IMR-90 (cell line): Measurements from ENCODE around the gene SLC6A11. TPM values are rescaled to one million over a fixed set of nuclear protein-coding genes. Genes with fewer than 3 reads are reported as not detected.

Source experiments
- ATAC-seq: fragments of 200-7000 bp; cut with Tn5 transposase; 2 replicates; pipeline ENCODE4 v1.9.1; 2020; ENCODE audit warnings: low read depth, mild to moderate bottlenecking, moderate library complexity
- BruUV-seq: library from RNA; stranded (reverse); fragments of 400-500 nt; replicated peaks from 2 replicates; lab custom pipeline; 2021; lab: Mats Ljungman, UMichigan
- CTCF ChIA-PET: fragments of 300-600 bp; formaldehyde crosslinking; extraction: SDS; loops from one replicate; lab custom pipeline; 2021; ENCODE audit warnings: antibody characterized with exemption; lab: Yijun Ruan, JAX
- POLR2A ChIA-PET: fragments of 300-600 bp; sonication (Branson Sonifier 250); formaldehyde crosslinking; loops from one replicate; lab custom pipeline; 2022; ENCODE audit warnings: antibody characterized with exemption; ENCODE audit not compliant: unreplicated experiment; lab: Charles Lee
- DNase-seq: peaks from one replicate; pipeline ENCODE4 v3.0.0; 2013
- H2AFZ ChIP-seq: replicated peaks from 2 replicates; pipeline ENCODE3; 2013; ENCODE audit warnings: low read length, mild to moderate bottlenecking; ENCODE audit not compliant: poor library complexity
- H2AK5ac ChIP-seq: 2 replicates; pipeline ENCODE4 v1.6.1; 2013; ENCODE audit warnings: low read depth, low read length, inconsistent platforms
- H2AK9ac ChIP-seq: replicated peaks from 2 replicates; pipeline ENCODE3; 2013; ENCODE audit warnings: mild to moderate bottlenecking, low read depth, low read length, moderate library complexity; ENCODE audit not compliant: poor library complexity
- H2BK120ac ChIP-seq: 2 replicates; pipeline ENCODE4 v1.6.1; 2013; ENCODE audit warnings: low read depth, low read length, inconsistent platforms
- H2BK15ac ChIP-seq: 3 replicates; pipeline ENCODE4 v1.6.1; 2013; ENCODE audit warnings: low read depth, low read length, inconsistent platforms
- H2BK20ac ChIP-seq: 2 replicates; pipeline ENCODE4 v1.6.1; 2013; ENCODE audit warnings: low read depth, mild to moderate bottlenecking, inconsistent platforms, low read length, moderate library complexity
- H2BK5ac ChIP-seq: 2 replicates; pipeline ENCODE4 v1.6.1; 2013; ENCODE audit warnings: mild to moderate bottlenecking, low read depth, low read length, inconsistent platforms; ENCODE audit not compliant: poor library complexity, severe bottlenecking
- H3K14ac ChIP-seq: replicated peaks from 2 replicates; pipeline ENCODE4 v1.6.1; 2013; ENCODE audit warnings: low read depth, low read length, inconsistent platforms
- H3K18ac ChIP-seq: 2 replicates; pipeline ENCODE4 v1.6.1; 2013; ENCODE audit warnings: low read depth, low read length, control low read depth
- H3K23ac ChIP-seq: 2 replicates; pipeline ENCODE4 v1.6.1; 2013; ENCODE audit warnings: low read depth, low read length, inconsistent platforms
- H3K27ac ChIP-seq: 2 replicates; pipeline ENCODE4 v1.5.1; 2013; ENCODE audit warnings: mild to moderate bottlenecking, control low read depth, low read length; ENCODE audit not compliant: insufficient read depth
- H3K27me3 ChIP-seq: 2 replicates; pipeline ENCODE4 v1.6.1; 2013; ENCODE audit warnings: low read length; ENCODE audit not compliant: control insufficient read depth, insufficient read depth
- H3K36me3 ChIP-seq: 2 replicates; pipeline ENCODE4 v1.6.1; 2013; ENCODE audit warnings: low read length, mixed read lengths; ENCODE audit not compliant: control insufficient read depth, insufficient read depth
- H3K4ac ChIP-seq: 2 replicates; pipeline ENCODE4 v1.6.1; 2013; ENCODE audit warnings: low read depth, low read length, inconsistent platforms
- H3K4me1 ChIP-seq: 2 replicates; pipeline ENCODE4 v1.6.1; 2013; ENCODE audit warnings: low read length, mixed read lengths; ENCODE audit not compliant: control insufficient read depth, insufficient read depth
- H3K4me2 ChIP-seq: 2 replicates; pipeline ENCODE4 v1.6.1; 2013; ENCODE audit warnings: low read depth, mild to moderate bottlenecking, control low read depth, low read length, moderate library complexity
- H3K4me3 ChIP-seq: 2 replicates; pipeline ENCODE4 v1.5.1; 2013; ENCODE audit warnings: low read depth, mild to moderate bottlenecking, control low read depth, low read length, moderate library complexity; ENCODE audit not compliant: insufficient read depth
- H3K56ac ChIP-seq: 2 replicates; pipeline ENCODE4 v1.6.1; 2013; ENCODE audit warnings: low read length, inconsistent platforms; ENCODE audit not compliant: insufficient read depth; ENCODE audit errors: extremely low read depth
- H3K79me1 ChIP-seq, 2 experiments: 2 replicates each; pipeline ENCODE4 v1.6.1; 2013; ENCODE audit warnings: low read length in 2 of 2, inconsistent platforms in 1 of 2, low read depth in 1 of 2
- H3K9ac ChIP-seq: 2 replicates; pipeline ENCODE4 v1.6.1; 2013; ENCODE audit warnings: low read depth, low read length, control low read depth
- H3K9me1 ChIP-seq: 2 replicates; pipeline ENCODE4 v1.6.1; 2013; ENCODE audit warnings: low read length, inconsistent platforms; ENCODE audit not compliant: insufficient read depth
- H3K9me3 ChIP-seq: 2 replicates; pipeline ENCODE4 v1.6.1; 2013; ENCODE audit warnings: low read length; ENCODE audit not compliant: control insufficient read depth, insufficient read depth
- H4K20me1 ChIP-seq: 2 replicates; pipeline ENCODE4 v1.6.1; 2013; ENCODE audit warnings: low read length, inconsistent platforms; ENCODE audit not compliant: insufficient read depth
- H4K5ac ChIP-seq: 2 replicates; pipeline ENCODE4 v1.6.1; 2013; ENCODE audit warnings: mild to moderate bottlenecking, low read depth, low read length, control low read depth
- H4K8ac ChIP-seq, 2 experiments: 2 replicates each; pipeline ENCODE4 v1.6.1; 2013; ENCODE audit warnings: low read depth in 2 of 2, low read length in 2 of 2, control low read depth in 1 of 2, inconsistent platforms in 1 of 2
- H4K91ac ChIP-seq: 2 replicates; pipeline ENCODE4 v1.6.1; 2013; ENCODE audit warnings: low read depth, low read length, inconsistent platforms; ENCODE audit not compliant: insufficient read depth
- BHLHE40 ChIP-seq: fragments of 150-350 bp; IDR thresholded peaks from 2 replicates; pipeline ENCODE4 v1.6.1; 2016; ENCODE audit warnings: mild to moderate bottlenecking, low read depth, low read length
- CEBPB ChIP-seq: IDR thresholded peaks from 2 replicates; pipeline ENCODE4 v1.6.1; 2012; ENCODE audit warnings: low read depth, low read length, improper control_type of control experiment
- CHD1 ChIP-seq: IDR thresholded peaks from 2 replicates; pipeline ENCODE4 v1.6.1; 2012; ENCODE audit warnings: low read depth, low read length, improper control_type of control experiment
- CTCF ChIP-seq: conservative IDR thresholded peaks from 2 replicates; pipeline ENCODE4 v1.5.1; 2012; ENCODE audit warnings: mild to moderate bottlenecking, low read depth, low read length, improper control_type of control experiment
- FOS ChIP-seq: fragments of 150-350 bp; IDR thresholded peaks from 2 replicates; pipeline ENCODE4 v1.6.1; 2016; ENCODE audit warnings: low read depth, low read length
- MAFK ChIP-seq: IDR thresholded peaks from 2 replicates; pipeline ENCODE4 v1.6.1; 2012; ENCODE audit warnings: low read depth, low read length, improper control_type of control experiment
- MXI1 ChIP-seq: IDR thresholded peaks from 2 replicates; pipeline ENCODE4 v1.6.1; 2012; ENCODE audit warnings: low read depth, mild to moderate bottlenecking, low read length, moderate library complexity, borderline replicate concordance
- NFE2L2 ChIP-seq: fragments of 150-350 bp; IDR thresholded peaks from 2 replicates; pipeline ENCODE4 v1.6.1; 2016; ENCODE audit warnings: low read depth, mild to moderate bottlenecking, low read length
- RAD21 ChIP-seq: IDR thresholded peaks from 2 replicates; pipeline ENCODE4 v1.6.1; 2012; ENCODE audit warnings: low read length, improper control_type of control experiment
- RCOR1 ChIP-seq: IDR thresholded peaks from 2 replicates; pipeline ENCODE4 v1.6.1; 2012; ENCODE audit warnings: mild to moderate bottlenecking, low read length, improper control_type of control experiment; ENCODE audit not compliant: insufficient replicate concordance
- SMC3 ChIP-seq: fragments of 150-350 bp; IDR thresholded peaks from 2 replicates; pipeline ENCODE4 v1.6.1; 2016; ENCODE audit warnings: low read depth, mild to moderate bottlenecking, antibody characterized with exemption, low read length, moderate library complexity
- USF2 ChIP-seq: fragments of 150-350 bp; IDR thresholded peaks from 2 replicates; pipeline ENCODE4 v1.6.1; 2017; ENCODE audit warnings: mild to moderate bottlenecking, antibody characterized with exemption, low read length, low read depth
- WGBS, 2 experiments: methylation state at CpG; one replicate each; pipeline versions ENCODE4 v1.1.5 to v1.1.7; 2013; ENCODE audit warnings: missing lambda C conversion rate in 2 of 2; ENCODE audit not compliant: insufficient read length in 1 of 2; ENCODE audit errors: extremely low coverage in 2 of 2; 5-methylcytosine and 5-hydroxymethylcytosine counted together
- dilution Hi-C: fragments of 300-500 bp; cut with HindIII; formaldehyde crosslinking; loops from one replicate; pipeline ENCODE4 v1.14.3; 2018; ENCODE audit warnings: low sequenced_read_pairs; ENCODE audit not compliant: unreplicated experiment
- in situ Hi-C: fragments of 300-500 bp; cut with MboI; formaldehyde crosslinking; loops from 3 replicates; pipeline ENCODE4 v1.14.3; 2019; ENCODE audit warnings: low sequenced_read_pairs, inconsistent platforms, mixed read lengths
- intact Hi-C: fragments of 100-400 bp; cut with micrococcal nuclease; formaldehyde crosslinking; loops from 2 replicates; pipeline ENCODE4 v1.10.0; 2022
- polyA plus RNA-seq, 3 experiments: library from polyadenylated mRNA; depleted of rRNA; stranded (reverse); fragments of >200 nt; gene quantifications; 2 replicates each; pipeline ENCODE4 v1.2.3, GENCODE V29; 2012; ENCODE audit warnings: low replicate concordance in 1 of 3
- total RNA-seq: library from RNA; depleted of rRNA; stranded (reverse); fragments of >200 nt; gene quantifications from 2 replicates; pipeline ENCODE4 v1.2.3, GENCODE V29; 2012

The SLC6A11 gene
- total and polyA plus RNA-seq, 2 of the 4 experiments (the other 2 are of a cell fraction): not detected

- no TSS peak for BruUV-seq
- ATAC-seq: no peak
- Histone ChIP-seq H3K9me3 (peaks cover 3% of the 10 kb centered on the region; the same call in 1 of the 2 replicates), H3K23ac (no peak overlapping the region), H2BK120ac (no peak overlapping the region), H3K9ac (no peak overlapping the region), H2AFZ (no peak overlapping the region), H4K20me1 (no peaks in the 10 kb centered on the region), H3K9me1 (no peaks in the 10 kb centered on the region), H2BK20ac (no peak overlapping the region), H3K36me3 (no peaks in the 10 kb centered on the region), H3K27ac (no peak overlapping the region), H3K18ac (no peak overlapping the region), H3K56ac (no peak overlapping the region), H3K4me2 (no peak overlapping the region), H4K8ac (no peak overlapping the region), H2BK5ac (no peak overlapping the region), H2AK9ac (no peak overlapping the region), H2AK5ac (no peak overlapping the region), H3K14ac (no peak overlapping the region), H3K4ac (no peak overlapping the region), H4K91ac (no peak overlapping the region), H4K5ac (no peak overlapping the region), H3K27me3 (peaks cover 16% of the 10 kb centered on the region), H3K4me3 (no peak overlapping the region), H3K4me1 (no peaks in the 10 kb centered on the region), H2BK15ac (no peak overlapping the region), H3K79me1 (no peaks in the 10 kb centered on the region)
- ChIA-PET POLR2A (no interaction called here), CTCF (interaction anchor here (1.8 kb wide), 1 partner anchor 8 kb away, joined by 7 read pairs; no protein-coding TSS in a partner anchor)
- intact Hi-C loops (loop anchor here (5.0 to 10.0 kb wide), 2 partner anchors 185 to 192 kb away; no protein-coding TSS in a partner anchor), in situ Hi-C loops (loop anchor here (10.0 kb wide), 2 partner anchors 392 to 712 kb away; no protein-coding TSS in a partner anchor), dilution Hi-C loops (no loop called here)
- WGBS, 2 experiments: no CpG with 5 or more reads among the region's 4 CpGs
- TF ChIP-seq MAFK (no peak), CTCF (no peak), CEBPB (no peak), USF2 (no peak), FOS (no peak), SMC3 (no peak), MXI1 (no peak), RCOR1 (no peak), BHLHE40 (no peak), RAD21 (no peak), CHD1 (no peak), NFE2L2 (no peak)
- DNase-seq: no peak
These were observed 126.7 kb downstream of the SLC6A11 start for GRCh38 chr3:10942690-10943205.
